GM18498 (cell line): ENCODE measurements around the gene PHLDA3.
A peak's percentile ranks its signal among the peaks of the same experiment; 100 is the strongest.
"Not testable (repeated sequence)": the region's sequence is repeated elsewhere in the genome, so short reads cannot be mapped to it uniquely, and the experiment has no call there.

Experiments
- ATAC-seq: cut with Tn5 transposase; IDR thresholded peaks from one replicate; pipeline ENCODE4 v1.9.1; 2021; ENCODE audit warnings: mild to moderate bottlenecking, moderate library complexity; ENCODE audit not compliant: unreplicated experiment

The PHLDA3 gene

DNA sequence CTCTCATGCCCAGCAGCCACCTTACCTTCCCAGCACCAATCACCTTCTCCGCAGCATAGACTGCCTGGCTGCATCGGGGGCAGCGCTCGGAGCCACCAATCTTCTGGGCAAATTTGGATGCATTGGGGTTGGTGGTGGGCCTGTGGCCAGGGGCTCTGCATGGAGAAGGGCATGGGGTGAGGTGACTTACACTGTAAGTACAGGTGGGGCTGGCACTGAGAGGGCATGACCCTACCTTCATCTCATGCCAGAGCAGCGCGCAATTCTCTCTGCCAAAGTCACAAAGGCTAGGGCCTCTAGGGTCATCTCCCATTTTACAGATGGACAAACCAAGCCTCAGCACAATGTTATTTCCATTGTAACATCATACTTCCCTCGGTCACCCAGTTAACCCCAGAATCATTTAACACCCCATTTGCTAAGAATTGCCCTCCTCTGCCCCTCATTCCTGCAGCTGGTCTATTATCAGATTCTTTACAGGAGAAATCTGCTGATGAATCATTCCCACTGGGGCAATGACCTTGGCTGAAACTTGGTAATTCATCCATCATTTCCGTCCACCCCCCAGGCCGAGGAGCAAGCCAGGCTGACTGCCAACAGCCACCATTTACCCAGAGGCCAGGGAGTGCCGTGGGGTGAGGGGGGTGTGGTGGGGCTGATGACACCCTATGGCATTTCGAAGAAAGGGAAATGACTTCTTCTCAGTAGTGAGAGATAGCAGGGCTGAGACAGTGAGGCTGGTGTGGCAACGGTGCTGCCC lies 20.0 kb upstream of the PHLDA3 start:
- no peak for ATAC-seq

DNA sequence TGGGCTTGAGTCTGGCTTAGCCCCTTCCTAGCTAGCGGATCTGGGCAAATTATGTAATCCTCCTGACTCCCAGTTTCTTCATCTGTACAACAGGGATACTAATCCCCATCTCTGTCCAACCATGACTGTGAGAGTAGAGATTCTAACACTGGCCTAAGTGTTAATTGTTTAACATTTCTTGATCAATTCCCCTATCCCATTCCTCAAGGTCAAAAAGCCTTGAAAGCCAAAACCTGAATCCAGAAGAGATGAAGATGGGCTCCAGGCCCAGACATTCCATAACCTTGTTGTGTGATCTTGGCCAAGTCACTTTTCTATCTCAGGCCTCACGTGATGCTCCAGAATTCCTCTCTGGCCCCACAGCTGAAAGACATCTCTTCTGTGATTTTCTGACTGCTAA lies 18.8 kb upstream of the PHLDA3 start:
- no peak for ATAC-seq

DNA sequence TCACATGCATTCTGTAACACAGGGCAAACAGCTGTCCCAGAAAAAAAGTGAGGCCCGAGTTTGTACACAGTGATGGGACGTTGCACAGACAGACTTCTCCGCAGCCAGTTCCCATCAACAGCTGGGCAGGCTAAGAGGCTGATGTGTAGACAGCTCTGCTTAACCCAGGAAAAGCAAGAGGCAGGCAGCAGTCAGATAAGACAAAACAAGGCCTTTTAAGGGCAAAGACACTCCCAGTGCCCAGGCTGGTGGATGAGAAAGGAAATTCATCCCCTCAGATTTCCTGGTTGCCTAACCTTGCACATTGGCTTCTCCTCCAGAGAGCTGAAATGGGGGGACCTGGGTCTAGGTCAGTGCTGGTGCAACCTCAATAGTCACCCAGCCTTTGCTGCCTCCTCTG lies 17.2 kb upstream of the PHLDA3 start:
- no peak for ATAC-seq

DNA sequence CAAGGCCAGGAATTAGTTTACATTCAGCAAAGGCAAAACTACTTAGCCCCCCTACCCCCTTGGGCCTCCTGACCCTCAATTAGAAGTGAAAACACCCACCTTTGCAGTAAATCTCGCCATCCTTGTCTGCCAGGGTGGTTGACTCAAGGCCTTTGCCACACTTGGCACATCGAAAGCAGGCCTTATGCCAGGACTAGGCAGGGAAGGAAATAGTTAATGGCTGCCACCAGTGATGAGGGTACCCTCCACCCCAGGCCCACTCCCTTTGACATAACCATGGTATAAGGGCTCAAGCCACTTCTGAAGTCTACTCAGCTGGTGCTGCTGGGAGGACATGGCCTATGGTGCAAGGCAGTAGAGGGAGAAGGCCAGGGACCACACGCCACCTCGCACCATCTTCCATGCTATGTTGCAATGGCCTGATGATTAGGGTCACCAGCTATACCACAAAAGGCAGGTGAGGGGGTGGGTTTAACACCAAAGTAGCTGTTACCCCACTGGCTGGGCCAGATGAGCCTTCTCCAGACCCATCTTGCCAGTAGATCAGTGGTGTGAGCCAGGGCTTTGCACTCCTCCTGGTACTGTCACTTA lies 16.3 kb upstream of the PHLDA3 start:
- no peak for ATAC-seq

DNA sequence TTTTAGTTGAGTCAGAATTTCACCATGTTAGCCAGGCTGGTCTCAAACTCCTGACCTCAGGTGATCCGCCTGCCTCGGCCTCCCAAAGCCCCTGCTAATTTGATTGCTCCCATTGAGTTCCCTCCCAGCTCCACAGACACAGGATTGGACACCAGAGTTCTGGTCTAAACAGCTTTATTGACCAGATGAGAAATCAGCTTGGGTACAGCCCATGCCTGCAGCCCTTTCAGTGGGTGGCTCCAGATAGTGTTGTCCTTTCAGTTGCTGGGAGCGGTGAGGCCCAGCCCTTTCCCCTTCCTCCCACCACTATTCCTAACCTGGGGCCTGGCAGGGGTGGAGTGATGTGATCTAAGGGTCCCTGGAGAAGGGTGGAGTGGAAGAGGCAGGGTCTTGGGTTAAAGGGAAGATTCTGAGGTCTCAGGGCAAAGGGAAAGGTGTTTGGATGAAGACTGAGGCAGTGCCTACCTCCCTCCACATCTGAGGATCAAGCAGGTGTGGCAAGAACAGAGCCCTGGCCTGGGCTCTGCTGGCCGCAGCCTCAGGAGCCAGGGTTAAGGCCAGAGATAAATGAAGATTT lies 14.5 kb upstream of the PHLDA3 start:
- no peak for ATAC-seq

DNA sequence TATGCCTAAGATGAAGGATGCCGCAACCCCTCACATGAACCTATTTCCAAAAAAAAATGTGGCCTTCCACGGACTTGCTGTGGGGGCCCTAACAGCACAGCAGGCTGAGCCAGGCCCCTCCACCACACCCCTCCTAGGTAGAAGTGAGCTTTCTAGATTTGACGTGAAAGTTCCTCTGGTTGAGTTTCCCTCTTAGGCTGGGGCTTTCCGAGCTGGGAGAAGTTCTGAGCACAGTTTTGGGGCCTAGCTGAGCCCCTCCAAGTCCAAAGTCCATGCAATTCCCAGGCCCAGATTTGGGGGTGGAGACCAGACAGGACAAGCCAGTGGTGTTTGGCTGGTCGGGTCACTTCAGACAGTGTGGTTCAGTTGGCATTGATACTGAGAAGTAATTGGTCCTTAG lies 13.8 kb upstream of the PHLDA3 start:
- no peak for ATAC-seq

DNA sequence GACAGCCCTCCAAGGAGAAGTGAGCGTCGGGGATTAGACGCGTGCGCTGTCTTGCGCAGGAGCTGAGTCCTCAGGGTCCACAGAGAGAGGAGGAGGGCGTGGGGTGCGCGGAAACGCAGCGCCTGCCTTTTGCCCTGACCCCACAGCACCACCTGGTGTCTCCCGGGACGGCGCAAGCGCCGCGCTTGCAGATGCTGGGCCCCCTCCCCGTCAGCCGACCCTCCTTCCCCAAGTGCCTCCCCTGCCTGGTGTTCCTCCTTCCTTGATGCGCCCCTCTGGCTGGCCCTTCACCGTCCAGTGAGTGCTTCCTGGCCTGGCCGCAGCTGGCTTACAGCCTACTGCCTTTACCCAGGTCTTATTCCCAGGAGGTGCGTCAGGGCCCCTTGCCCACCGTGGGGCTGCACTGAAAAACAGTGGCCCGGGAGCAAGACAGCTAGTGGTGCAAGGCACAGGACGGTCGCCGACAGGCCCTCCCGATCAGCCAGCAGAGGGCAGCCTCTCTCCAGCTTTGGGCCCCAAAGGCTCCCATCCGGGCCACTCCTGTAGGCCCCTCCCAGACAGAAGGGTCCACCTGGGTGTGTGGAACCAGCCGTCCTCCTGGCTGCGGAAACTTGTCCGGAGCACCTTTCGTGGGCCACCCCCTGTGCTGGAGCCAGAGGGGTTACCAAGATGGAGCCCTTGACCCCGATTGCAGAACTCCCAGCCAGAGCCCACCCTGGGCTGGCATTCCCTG lies 12.9 kb upstream of the PHLDA3 start:
- peak; percentile 77 for ATAC-seq

DNA sequence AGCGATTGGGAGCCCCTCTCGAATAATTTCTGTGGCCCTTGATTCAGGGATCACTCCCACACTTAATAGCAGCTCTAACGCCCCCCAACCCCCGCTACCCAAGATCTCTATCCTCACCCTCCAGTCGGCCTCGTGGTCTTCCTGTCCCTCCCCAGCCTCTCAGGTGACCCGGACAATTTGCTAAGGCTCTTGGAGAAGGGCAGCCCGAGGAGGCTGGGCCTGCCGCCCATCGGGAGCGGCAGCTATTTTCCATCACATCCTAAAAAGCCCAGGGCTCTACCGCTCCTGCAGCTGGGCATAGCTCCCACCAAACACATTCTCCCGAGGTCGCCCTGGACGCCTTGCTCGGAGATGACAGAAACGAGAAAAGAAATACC lies 12.0 kb upstream of the PHLDA3 start:
- ATAC-seq = no peak

DNA sequence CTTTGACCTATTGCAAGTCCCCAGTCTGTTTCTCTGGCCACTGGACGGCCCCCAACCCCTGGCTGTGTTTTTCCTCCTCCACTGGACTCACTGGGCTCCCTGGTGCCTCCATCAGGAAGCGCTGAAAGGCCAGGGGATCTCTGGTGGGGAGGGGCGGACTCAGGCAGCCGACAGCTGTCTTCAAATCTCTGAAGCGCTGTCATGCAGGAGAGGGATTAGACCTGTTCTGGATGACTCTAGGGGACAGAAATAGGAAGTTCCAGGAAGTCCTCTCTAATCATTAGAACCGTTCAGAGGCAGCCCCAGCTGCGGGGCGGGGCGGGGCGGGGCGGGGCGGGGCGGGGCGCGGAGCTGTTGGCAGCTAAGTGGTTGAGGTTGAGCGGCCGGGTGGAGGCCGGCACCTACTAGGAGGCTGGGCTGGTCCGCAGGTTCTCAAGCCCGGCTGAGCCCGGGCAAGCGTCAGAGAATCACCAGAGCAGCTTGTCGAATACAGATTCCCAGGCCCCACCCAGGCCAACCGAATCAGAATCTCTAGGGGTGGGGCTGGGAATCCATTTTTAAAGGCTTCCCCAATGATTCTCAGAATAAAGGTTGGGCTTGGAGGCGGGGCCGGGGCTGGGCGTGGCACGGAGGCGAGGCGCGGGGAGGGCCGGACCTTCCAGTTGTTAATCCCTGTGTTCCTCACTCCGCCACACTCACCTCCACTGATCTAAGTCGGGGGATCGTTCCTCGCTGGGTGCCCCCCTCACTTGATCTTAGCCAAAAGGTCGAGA lies 11.4 kb upstream of the PHLDA3 start:
- peak; percentile 59 for ATAC-seq

DNA sequence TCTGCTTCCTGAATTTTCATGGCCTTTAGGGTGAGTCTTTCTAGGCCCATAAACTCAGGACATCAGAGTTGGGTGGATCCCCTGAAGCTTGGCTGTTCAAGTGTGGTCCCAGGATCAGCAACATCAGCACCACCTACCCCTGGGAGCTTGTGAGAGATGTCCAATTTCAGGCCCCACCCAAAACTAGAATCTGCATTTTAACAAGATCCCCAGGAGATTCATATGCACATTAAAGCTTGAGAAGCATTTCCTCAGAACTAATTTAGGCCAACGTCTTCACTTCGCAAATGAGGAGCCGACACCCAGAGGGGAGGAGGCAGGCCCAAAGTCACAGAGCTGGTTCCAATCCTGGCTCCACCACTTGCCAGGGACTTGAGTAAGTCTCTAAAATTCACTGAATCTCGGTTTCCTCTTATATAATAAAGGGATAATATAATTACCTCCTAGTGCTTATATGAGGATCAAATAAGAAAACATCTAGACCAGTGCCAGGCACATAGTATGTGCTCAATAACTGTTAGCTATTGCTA lies 10.3 kb upstream of the PHLDA3 start:
- no peak for ATAC-seq

DNA sequence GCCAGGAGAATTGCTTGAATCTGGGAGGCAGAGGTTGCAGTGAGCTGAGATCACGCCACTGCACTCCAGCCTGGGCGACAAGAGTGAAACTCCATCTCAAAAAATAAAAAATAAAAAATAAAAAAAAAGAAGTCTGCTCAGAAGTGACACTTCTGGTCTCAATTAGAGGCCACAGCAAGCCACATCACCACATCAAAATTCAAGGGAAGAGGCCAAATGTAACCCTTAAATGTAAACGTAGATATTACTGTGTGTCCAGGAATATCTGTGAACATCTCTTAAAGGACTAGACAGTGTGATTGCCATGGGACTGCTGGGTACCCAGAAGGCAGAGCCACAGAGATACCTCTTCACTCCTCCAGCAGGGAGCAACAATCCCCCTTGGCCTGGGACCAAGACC lies 9.7 kb upstream of the PHLDA3 start:
- not testable (repeated sequence) for ATAC-seq

DNA sequence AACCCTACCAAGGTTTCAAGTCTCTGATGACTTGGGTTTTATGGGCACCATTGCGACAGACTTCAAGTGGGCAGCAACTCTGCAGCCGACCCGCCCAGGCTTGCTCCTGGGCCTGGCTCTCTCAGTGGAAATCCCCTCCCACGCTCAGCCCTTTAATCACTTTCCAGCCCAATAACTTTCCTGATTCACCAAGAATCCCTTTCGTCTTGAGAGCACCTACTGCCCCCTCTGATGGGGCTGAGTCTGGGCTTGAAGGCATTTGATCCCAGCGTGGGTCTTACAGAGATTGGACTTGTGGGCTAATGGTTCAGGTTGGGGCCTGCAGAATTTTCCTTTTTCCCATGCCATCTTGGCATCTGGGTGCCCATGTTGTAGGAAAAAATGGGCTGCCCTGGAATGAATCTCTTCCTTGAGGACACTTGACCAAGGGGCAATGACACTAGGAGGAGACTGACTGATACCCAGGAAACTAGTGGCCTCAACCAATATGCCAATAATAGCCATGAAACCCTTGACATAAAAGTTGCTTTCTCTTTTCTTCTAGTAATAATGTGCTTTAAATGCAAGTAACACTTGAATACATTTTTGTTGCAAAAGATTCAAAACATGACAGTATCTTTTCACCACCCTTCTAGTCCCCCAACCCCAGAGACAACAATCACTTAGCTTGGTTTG lies 7.8 kb upstream of the PHLDA3 start:
- ATAC-seq = no peak

DNA sequence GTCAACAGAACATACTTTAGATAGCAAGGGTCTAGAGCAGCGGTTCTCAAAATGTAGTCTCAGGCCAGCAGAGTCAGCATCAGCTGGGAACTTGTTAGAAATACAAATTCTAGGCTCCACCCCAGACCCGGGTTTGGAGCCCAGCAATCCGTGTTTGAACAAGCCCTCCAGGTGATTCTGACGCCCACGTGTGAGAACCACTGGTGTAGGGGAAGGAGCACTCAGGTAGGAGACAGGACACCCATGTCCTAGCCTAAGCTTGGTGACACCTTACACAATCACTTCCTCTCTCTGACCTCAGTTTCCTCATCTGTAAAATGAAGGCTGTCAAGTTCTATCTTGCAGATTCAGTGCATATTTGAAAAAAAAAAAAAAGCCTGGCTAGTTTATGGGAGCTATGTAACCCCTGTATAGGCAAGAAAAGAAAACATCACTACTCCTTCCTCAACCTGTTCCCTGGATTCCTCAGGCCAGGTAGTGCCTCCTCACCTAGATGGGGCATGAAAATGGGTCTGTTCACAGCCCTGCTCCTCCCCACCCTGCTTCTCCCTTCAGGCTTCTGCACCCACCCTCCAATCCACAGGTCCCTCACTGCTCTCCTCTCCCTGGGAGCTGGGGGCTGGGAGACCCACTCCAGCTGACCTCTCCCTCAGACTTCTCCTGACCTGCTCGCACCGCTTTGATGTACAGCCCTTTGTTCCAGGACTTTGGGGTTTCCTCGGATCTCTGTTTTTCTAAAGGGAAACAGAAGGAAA lies 7.1 kb upstream of the PHLDA3 start:
- ATAC-seq = no peak

DNA sequence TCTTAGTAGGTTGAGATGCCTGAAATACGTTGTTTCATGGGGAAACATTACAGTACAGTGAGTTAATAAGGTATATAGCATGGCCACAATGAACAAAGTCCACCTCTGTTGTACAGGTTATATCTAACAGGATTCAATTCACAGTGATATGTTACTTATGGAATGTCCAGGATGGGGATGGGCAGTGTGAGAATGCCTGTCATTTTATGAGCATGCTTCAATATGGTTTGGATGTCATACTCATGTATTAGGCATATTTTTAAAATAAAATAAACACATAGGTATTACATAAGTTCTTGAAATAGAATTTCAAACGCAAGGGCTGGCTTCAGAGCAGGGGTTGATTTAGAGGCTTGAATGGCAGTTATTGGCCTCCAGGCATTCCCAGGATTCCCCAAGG lies 6.1 kb upstream of the PHLDA3 start:
- no peak for ATAC-seq

DNA sequence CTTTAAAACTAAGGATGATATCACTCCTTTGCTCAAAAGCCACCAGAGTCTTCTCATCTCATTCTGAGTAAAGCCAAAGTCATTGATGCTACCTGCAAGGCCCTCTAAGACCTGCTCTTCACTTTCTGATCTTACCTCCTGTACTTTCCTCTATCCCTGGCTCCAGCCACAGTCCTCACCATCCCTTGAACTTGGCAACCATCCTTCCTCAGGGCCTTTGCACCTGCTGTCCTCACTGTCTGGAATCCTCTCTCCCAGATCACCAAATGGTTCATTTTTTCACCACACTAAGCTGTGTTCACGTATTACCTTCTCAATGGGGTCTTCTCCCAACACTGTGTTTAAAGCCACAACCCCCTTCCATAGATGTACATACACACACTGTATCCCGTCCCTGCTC lies 4.3 kb upstream of the PHLDA3 start:
- no peak for ATAC-seq

DNA sequence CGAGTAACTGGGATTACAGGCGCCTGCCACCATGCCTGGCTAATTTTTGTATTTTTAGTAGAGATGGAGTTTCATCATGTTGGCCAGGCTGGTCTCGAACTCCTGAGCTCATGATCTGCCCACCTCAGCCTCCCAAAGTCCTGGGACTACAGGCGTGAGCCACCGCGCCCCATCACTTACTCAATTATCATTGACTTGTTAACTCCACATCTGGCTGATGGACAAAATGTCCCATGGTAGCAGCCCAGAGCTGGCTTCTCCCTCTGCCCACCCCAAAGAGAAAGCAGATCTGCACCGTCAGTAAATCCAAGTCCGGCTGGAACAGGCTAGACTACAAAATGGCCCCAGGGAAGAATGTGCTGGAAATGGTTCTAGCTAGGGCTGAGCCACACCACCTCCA lies 3.3 kb upstream of the PHLDA3 start:
- not testable (repeated sequence) for ATAC-seq

DNA sequence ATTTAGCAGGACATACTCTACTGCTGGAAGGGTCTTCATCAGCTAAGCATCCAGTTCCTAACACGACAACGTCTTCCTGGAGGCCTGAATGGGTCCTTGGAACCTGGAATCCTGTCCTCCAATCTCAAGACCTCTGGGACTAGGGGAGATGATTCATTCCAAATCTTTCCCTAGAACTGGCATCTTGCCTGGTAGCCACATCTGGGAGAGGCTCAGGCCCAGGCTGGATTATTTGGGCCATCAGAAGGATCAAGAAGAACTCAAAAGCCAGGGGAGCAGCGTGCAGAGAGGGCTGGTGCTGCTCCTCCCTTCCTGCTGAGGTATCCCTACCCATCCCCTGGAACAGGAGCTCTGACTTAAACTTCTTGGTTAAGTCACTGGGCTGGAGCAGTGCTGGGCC lies 2.8 kb upstream of the PHLDA3 start:
- ATAC-seq = no peak

DNA sequence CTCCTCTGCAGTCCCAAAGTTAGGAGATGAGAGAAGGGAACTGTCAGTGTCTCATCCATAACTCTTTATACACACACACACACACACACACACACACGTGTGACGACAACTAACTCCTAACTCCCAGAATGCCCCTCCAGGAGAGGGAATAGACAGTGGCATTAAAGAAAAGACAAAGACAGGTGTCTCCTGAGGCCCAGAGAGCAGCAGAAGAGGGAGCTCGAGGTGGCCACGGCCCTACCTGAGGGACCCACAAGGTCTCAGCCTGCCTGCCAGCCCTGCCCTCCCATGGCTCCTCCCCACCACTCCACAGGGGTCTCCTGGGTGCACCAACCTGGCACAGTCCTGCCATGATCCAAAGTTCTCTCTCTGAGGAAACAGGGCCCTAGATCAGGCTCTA lies 1.6 kb upstream of the PHLDA3 start:
- ATAC-seq = no peak

DNA sequence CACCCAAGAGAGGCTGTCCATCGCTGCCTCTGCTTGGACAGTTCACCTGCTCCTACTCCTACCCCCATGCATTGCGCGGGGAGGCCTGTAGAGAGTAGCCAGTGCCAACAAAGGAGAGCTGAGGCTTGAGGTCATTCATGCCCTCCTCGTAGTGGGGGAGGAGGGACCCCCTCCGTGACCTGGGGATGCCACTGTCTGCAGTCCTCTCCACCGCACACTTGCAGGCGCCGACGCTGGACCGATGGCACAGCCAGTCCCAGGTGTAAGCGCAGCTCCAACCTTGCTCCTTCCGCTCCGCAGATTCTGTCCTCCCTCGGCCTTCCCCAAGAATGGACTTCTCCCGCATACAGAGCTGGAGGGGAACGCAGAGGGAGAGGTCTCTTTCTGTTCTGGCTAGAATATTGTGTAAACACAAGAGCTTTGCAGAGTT lies 672 bp upstream of the PHLDA3 start:
- no peak for ATAC-seq

DNA sequence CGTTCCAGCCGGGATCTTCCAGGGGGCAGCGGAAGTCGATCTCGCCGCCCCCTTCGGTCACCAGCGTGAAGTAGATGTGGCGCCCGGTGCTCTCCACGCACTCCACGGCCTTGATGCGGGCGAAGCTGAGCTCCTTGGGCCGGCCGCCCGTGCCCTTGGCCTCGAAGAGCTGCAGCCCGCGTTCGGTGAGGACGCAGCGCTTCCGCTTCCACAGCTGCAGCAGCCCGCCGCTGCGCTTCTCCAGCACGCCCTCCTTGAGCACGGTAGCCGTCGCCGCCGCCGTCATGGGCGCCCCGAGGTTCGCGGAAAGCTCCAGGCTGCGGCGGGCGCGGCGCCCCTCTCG lies 516 bp downstream of the PHLDA3 start:
- peak; percentile 40 for ATAC-seq
